GM21447 (cell line): Measurements from ENCODE around the gene REEP5.
"Not testable (repeated sequence)": the region's sequence is repeated elsewhere in the genome, so short reads cannot be mapped to it uniquely, and the experiment has no call there.

Experiments used
- ATAC-seq: cut with Tn5 transposase; IDR thresholded peaks from one replicate; pipeline ENCODE4 v1.9.1; 2021; ENCODE audit not compliant: unreplicated experiment

Gene REEP5

DNA sequence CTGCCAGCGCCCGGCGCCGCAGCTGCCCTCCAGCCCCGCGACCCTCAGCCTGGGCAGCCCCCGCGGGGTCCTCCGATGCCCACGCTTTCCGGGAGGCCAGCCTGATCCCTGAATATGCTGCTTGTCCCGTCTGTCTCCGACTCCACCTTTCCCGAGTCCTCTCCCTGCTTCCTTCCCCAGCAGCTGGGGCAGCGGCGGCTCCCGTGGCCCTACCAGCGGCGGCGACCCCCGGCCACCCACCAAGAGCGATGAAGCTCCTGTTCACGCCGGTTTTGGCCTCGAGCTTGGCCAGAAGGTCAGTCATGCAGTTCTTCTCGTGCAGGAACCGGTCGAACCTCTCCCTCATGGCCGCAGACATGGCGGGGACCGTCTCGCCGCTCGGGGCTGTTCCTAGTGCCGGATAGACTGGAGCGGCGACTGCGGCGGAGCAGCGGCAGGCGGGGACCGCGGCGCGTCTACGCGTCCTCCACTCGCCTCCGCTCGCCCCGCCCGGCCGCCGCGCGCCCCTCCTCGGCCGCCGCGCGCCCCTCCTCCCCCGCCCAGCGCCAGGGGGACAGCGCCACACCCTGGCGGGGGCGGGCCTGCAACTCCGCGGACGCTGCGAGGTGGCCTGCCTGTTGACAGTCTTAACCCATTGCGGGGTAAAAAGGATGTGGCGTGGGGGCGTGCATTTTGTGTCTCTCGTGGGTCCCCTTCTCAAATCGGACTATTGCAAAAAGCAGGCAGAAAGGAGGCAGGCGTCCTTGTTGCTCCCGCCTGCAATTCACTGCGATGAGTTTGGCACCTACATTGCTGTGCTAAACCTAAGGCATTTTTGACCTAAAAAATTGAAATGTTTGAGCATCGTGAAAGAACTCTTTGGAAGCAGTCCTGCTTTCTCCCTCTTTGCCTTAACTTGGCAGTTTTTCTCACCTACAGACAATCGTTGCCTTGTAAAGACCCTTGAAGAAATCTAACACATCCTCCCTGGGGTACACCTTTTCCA lies at the start of gene REEP5:
TSS of gene REEP5 (minus strand) at position 395 of the 985 bp plus-strand sequence. CDS start at position 358, 37 bp downstream.
- peak; percentile 57 for ATAC-seq

DNA sequence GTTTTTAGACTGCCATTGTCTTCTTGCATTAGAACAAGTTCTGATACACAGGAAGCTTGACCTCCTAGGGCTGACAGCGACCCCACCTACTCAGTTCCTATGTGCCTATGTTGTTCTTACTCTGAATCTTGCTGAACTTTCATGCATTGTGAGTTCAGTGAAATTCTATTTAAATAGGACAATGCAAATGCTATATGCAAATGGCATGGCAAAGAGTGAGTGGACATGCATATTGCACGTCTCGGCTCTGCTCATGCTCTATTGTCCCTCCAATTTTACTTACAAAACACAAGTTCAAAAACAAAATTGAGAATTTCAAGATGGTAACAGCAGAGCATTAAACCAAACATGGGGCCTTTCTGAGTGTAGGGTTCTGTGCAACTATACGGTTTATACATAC lies 49.2 kb upstream of the REEP5 start:
- no peak for ATAC-seq

DNA sequence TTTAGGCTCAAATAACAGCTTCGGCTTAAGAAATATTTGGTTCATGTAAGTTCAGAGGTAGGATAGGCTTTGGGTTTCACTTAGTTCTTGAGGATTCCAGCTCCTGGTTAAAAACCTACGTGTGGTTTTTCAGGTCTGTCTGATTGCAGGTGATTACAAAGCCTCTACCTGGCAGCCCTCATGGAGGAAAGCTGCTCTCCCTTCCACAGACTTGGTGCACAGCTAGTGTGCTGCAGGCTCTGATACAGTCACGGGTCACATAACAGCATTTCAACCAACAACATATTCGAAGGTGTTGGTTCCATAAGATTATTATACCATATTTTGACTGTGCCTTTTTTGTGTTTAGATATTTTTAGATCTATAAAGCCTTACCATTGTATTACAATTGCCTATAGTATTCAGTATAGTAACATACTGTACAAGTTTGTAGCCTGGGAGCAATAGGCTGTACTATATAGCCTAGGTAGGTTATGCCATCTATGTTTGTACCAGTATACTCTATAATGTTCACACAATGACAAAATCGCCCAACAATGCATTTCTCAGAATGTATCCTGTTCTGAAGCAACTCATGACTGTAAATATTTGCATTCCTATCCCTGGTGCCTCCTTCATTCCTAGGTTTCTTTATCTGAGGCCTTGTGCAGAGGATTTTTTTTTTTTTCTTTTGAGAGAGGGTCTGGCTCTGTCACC lies 46.5 kb upstream of the REEP5 start:
- no peak for ATAC-seq

DNA sequence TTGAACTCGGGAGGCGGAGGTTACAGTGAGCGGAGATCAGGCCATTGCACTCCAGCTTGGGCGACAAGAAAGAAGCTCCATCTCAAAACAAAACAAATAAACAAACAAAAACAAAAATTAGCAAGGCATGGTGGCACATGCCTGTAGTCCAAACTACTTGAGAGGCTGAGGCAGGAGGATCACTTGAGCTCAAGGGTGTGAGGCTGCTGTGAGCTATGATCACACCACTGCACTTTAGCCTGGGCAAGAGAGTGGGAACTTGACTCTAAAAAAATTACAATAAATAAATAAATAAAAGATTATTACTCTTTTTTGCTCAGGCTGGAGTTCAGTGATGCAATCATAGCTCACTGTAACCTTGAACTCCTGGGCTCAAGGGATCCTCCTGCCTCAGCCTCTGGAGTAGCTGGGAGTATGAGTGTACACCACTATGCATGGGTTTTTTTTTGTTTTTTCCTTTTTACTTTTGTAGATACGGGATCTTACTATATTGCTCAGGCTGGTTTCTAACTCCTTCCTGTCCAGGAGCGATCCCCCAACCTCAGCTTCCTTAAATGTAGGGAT lies 45.6 kb upstream of the REEP5 start:
- ATAC-seq = no peak

DNA sequence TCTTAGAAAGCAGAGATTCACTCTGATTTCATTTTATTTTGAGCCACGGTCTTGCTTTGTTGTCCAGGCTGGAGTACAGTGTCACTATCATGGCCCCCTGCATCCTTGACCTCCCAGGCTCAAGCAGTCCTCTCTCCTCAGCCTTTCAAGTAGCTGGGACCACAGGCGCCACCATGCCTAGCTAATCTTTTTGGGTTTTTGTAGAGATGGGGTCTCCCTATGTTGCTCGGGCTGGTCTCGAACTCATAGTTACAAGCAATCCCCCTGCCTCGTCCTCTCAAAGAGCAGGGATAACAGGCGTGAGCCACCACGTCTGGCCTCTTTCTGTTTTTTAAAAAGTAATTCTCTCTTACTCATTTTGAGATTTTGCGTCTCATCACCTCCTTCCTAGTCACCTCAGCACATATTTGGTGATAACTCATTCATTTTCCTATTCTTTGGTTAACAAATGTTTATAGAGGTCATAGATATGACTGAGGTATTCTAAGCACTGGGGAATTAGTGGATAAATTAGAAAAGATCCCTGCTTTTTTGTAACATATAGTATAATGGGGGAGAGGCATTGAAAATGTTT lies 43.8 kb upstream of the REEP5 start:
- no peak for ATAC-seq

DNA sequence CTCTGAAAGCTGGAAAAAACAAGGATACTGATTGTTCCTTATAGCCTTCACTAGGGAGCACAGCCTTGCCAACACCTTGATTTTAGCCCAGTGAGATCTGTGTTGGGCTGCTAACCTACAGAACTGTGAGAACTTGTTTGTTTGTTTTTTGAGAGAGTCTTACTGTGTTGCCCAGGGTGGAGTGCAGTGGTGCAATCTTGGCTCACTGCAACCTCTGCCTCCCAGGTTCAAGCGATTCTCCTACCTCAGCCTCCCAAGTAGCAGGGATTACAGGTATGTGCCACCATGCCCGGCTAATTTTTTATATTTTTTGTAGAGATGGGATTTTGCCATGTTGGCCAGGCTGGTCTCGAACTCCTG lies 41.3 kb upstream of the REEP5 start:
- not testable (repeated sequence) for ATAC-seq

DNA sequence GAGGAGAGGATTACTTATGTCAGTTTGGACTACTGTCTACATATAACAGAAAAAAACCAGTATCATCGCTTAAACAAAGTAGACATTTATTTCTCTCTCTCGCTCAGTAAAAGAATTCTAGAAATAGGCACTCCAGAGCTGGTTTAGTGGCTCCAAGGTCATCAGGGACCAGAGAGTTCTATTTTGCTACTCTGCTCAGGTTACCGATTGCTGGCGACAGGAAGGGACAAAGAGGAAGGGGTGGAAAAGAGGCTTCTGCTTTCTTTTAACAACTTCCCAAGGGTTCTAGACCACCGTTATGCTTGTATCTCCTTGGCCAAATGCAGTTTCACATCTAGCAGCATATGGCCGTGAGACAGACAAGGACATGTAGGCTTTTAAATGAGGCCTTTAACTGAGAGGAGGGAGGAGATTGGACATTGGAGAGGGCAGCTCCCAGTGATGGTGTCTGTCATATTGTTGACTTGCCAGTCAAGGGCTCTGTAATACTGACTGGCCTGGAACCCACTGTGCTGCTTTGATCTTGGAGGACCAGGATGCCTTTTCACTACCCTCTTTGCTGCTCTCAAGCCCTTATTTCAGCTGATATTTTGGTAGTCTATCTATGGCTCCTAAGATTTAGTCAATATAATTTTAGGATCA lies 39.0 kb upstream of the REEP5 start:
- ATAC-seq = no peak

DNA sequence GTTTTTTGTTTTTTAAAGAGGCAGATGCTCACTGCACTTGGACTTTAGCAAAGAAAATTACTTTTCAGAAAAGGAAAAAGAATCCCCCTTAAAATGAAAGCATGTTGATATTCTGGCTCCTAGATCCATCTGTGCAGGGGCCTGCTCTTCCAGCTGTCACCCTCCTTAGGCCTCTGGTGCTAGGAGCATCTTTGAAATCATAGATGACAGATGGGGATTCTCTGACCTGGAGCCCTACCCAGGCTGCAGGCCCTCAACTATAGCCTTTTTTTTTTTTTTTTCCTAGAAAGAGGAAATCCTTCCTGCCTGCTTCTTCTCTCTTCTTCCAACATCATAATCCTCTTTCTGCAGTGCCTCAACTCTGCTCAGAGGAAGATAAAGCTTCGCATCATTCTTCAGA lies 38.3 kb upstream of the REEP5 start:
- no peak for ATAC-seq

DNA sequence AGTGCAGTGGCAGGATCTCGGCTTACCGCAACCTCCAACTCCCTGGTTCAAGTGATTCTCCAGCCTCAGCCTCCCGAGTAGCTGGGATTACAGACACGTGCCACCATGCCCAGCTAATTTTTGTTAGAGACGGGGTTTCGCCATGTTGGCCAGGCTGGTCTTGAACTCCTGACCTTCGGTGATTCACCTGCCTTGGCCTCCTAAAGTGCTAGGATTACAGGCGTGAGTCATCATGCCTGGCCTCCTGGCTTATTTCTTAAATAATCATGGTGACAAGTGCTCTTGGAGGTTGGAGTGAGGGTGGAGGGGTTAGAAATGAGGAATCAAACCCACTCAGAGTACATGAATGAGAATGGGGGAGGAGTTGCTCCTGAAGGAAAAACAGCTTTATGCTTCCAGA lies 37.8 kb upstream of the REEP5 start:
- ATAC-seq = not testable (repeated sequence)

DNA sequence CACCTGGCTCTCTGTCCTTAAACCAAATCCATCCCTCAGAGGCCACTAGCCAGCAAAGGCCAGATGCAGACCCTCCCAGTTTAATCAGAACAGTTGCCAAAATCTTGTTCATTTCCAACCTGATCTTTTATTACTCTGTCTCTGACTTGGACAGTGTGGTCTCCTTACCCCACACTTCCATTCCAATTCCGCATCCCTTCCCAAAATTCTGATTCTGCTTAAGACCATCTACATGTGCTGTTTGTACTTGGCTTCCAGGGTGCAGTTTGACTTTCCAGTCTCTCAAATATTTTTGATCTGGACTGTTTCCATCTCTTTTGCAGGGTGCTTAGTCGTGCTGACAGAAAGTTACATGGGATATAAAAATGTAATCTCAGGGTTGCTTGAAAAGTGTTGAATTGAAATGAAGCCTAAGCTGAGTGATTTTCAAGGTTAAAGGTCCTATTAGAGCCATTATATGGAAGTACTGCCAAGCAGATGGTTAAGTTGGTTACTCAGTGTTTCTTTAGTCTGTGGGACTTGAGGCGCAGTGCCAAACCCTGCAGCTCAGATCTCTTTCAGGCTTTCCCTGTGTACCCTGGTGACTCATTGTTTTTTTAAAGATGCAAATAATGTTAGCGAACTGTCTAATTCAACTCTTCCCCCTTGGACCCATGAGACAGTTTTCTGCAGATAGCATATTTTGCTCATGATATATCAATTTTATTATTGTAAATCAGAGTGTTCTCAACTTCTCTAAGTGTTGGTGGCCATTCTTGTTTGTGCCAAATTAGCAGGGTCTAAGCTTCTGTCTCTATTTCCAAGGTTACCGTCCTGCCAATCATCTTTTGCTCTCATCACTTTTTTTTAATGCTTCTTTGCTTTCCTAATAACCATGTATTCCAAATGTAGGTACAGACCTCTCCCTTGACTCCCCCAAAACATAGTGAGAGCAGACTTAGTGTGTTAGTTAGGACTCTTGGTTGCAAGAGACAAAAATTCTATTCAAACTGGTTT lies 36.4 kb upstream of the REEP5 start:
- peak; percentile 92 for ATAC-seq

DNA sequence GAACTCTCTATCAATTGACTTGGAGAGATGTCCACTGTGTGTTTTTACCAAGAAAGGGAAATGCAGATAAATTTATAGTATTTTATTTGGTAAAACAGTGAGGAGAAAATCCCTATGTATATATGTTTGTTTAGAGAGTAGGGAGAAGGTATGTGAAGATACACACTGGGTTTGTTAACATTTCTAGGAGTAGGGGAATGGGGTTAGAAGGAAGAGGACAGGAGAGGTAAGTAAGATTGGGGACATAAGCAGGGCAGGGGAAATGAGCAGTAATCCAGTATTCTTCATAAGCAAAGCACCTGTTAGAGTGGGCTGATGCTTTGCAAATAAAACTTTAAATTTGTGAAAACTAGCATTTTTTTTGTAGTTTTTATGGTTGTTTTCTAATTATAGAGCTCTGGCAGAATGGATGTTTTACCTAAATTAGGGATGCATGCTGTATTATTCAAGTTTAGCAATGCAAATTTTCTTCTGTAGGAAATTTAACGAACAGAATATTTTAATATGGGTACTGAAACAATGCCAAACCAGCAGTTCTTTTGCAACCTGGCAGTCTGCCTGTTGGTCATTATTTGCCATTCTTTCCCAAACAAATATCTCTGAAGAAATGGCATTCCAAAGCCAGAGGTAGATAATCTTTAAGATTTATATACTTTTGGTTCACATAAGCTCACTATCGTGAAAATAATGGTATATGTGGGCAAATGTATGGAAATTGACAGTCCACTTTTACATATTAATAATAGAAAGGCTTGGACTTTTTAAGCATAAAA lies 35.2 kb upstream of the REEP5 start:
- ATAC-seq = no peak

DNA sequence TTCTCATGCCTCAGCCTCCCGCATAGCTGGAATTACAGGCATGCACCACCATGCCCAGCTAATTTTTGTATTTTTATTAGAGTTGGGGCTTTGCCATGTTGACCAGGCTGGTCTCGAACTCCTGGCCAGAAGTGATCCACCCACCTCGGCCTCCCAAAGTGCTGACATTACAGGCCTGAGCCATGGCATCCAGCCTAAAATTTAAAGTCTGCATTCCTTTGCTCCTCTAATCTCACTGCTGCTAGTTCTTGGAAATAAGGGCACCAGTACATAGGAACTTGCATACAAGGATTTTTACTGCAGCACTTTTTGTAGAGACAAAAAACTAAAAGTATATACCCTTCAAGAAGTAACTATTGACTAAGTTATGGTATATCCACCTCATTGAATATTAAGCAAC lies 34.6 kb upstream of the REEP5 start:
- ATAC-seq = no peak

DNA sequence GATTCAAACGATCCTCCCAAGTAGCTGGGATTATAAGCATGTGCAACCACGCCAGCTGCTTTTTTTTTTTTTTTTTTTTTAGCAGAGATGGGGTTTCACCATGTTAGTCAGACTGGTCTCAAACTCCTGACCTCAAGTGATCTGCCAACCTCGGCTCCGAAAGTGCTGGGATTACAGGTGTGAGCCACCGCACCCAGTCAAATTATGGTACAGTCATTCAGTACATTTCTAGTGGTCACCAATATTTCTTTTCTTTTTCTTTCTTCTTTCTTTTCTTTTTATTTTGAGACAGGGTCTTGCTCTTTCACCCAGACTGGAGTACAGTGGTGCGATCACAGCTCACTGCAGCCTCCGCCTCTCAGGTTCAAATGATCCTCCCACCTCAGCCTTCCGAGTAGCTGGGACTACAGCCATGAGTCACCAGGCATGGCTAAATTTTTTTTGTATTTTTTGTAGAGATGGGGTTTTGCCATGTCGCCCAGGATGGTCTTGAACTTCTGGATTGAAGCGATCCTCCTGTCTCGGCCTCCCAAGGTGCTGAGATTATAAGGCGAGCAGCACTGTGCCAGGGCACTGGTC lies 29.2 kb upstream of the REEP5 start:
- peak; percentile 93 for ATAC-seq

DNA sequence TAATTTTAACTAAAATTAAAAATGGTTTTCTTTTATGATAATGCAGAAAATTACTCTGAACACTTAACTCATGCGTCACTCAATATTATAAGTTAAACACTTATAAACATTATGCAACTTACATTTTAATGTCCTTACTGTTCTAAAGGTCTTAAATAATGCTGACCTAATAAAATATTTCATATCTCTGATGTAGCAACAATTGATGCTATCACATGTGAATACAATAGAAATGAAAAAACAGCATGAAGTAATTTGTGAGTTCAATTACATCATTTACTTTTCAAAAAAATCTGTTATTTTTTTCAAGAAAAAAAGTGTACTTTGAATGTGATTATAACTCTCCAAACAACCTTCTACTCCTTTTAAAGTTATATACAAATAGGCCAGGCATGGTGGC lies 26.4 kb upstream of the REEP5 start:
- ATAC-seq = no peak

DNA sequence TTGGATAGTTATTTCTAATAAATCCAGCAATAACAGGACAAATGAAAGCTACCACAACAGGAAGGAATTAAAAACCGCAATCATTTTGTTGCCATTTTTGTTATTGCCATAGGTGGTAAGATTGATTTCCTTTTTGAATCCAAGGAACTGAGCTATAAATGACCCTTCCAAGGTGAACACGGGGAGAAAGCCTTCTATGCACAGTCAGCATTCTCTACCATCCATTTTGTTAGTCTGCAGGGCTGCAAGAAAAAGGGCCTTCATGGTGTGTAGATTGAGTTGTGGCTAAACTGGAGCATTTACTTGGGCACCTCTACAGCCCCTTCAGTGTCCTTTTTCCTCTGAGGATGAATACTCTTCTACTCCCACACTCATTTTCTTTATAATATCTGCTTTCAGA lies 18.6 kb upstream of the REEP5 start:
- ATAC-seq = no peak

DNA sequence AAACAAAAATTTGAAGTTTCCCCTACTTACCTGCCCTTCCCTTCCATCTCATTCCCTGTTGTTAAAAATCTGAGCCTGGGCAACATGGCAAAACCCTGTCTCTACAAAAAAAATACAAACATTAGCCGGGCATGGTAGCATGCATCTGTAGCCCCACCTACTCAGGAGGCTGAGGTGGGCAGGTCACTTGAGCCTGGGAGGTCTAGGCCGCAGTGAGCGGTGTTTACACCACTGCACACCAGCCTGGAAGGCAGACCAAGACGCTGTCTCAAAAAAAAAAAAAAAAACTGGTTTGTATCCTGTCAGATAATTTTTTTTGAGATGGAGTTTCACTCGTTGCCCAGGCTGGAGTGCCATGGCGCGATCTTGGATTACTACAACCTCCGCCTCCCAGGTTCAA lies 16.3 kb upstream of the REEP5 start:
- no peak for ATAC-seq

DNA sequence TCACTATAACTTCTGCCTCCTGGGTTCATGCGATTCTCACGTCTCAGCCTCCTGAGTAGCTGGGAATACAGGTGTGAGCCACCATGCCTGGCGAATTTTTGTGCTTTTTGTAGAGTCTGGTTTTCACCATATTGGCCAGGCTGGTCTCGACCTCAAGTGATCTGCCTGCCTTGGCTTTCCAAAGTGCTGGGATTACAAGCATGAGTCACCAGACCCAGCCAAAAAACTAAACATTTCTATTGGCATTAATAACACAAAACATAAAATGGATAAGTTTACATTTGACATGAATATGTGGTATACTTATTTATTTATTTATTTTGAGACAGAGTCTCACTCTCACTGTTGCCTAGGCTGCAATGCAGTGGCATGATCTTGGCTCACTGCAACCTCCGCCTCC lies 13.6 kb upstream of the REEP5 start:
- no peak for ATAC-seq

DNA sequence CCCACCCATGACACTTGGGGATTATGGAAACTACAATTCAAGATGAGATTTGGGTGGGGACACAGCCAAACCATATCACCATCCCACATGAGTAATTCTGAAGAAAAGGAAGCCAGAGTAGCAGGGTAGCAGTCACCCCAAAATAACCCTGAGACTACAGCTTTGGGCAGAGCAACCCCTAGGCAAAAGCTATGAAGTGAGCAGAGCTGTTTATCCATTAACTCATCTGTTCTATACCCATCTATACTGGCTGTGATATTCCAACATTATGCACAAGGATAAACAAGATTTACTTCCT lies 12.3 kb upstream of the REEP5 start:
- no peak for ATAC-seq
